GM12865 (cell line): ENCODE measurements around the gene MAP2K7.
"Not testable (repeated sequence)": the region's sequence is repeated elsewhere in the genome, so short reads cannot be mapped to it uniquely, and the experiment has no call there.

Experiments used
- DNase-seq: peaks from one replicate; pipeline ENCODE4 v3.0.0; 2010; ENCODE audit warnings: low read depth
- H3K4me3 ChIP-seq: 2 replicates; pipeline ENCODE4 v1.5.1; 2011; ENCODE audit warnings: mild to moderate bottlenecking, low read depth, low read length, control low read depth
- CTCF ChIP-seq: IDR thresholded peaks from 2 replicates; pipeline ENCODE4 v1.5.1; 2011; ENCODE audit warnings: low read length, control low read depth, low read depth, inconsistent platforms; ENCODE audit not compliant: insufficient read depth; ENCODE audit errors: missing control alignments

Gene MAP2K7

GRCh38 chr19:7953060-7953459 is 49.4 kb downstream of the MAP2K7 start:
- no peak for DNase-seq
- H3K4me3 ChIP-seq = no peak overlapping the region
- TF ChIP-seq CTCF = no peak

GRCh38 chr19:7953576-7953975 is 49.9 kb downstream of the MAP2K7 start:
- no peak overlapping the region for H3K4me3 ChIP-seq
- no peak for TF ChIP-seq CTCF
- DNase-seq = no peak

GRCh38 chr19:7955696-7956095 is 52.0 kb downstream of the MAP2K7 start:
- DNase-seq = no peak
- TF ChIP-seq CTCF = no peak
- no peak overlapping the region for H3K4me3 ChIP-seq

GRCh38 chr19:7959211-7959610 is 55.5 kb downstream of the MAP2K7 start:
- no peak for DNase-seq
- no peak overlapping the region for H3K4me3 ChIP-seq
- TF ChIP-seq CTCF = no peak

GRCh38 chr19:7961082-7961481 is 57.4 kb downstream of the MAP2K7 start:
- H3K4me3 ChIP-seq, DNase-seq: not testable (repeated sequence)

GRCh38 chr19:7961920-7962626 is 58.4 kb downstream of the MAP2K7 start:
- no peak for TF ChIP-seq CTCF
- H3K4me3 ChIP-seq = no peak overlapping the region
- no peak for DNase-seq

GRCh38 chr19:7962644-7963268 is 59.1 kb downstream of the MAP2K7 start:
- no peak for TF ChIP-seq CTCF
- DNase-seq = no peak
- H3K4me3 ChIP-seq = no peak overlapping the region
